WERI-Rb-1 (cell line): ENCODE measurements around the gene IFNA2.
A peak's percentile ranks its signal among the peaks of the same experiment; 100 is the strongest.
"Not testable (repeated sequence)": the region's sequence is repeated elsewhere in the genome, so short reads cannot be mapped to it uniquely, and the experiment has no call there.

Experiments
- DNase-seq: peaks from one replicate; pipeline ENCODE4 v3.0.0-alpha.2; 2020
- H3K27ac ChIP-seq: fragments of 250-450 bp; sonication (Bioruptor Pico); 2 replicates; pipeline ENCODE4 v1.5.1; 2020; ENCODE audit warnings: mild to moderate bottlenecking, moderate library complexity
- H3K27me3 ChIP-seq: fragments of 250-450 bp; sonication (Bioruptor Pico); 2 replicates; pipeline ENCODE4 v1.5.1; 2021; ENCODE audit warnings: mild to moderate bottlenecking, low read depth, moderate library complexity; ENCODE audit not compliant: insufficient read depth, severe bottlenecking
- H3K36me3 ChIP-seq: fragments of 250-450 bp; sonication (Bioruptor Pico); 2 replicates; pipeline ENCODE4 v1.5.1; 2020; ENCODE audit warnings: mild to moderate bottlenecking, moderate library complexity
- H3K4me3 ChIP-seq: 2 replicates; pipeline ENCODE4 v1.5.1; 2011; ENCODE audit warnings: low read depth, mild to moderate bottlenecking, control low read depth, low read length
- H3K9me3 ChIP-seq: fragments of 250-450 bp; sonication (Bioruptor Pico); 2 replicates; pipeline ENCODE4 v1.5.1; 2021; ENCODE audit warnings: mild to moderate bottlenecking, moderate library complexity; ENCODE audit not compliant: severe bottlenecking
- TF ChIP-seq, protein P1 (sequence below): IDR thresholded peaks from 2 replicates; pipeline ENCODE4 v1.5.1; 2011; ENCODE audit warnings: low read depth, mild to moderate bottlenecking, control low read depth, inconsistent platforms, low read length

IFNA2 gene

DNA sequence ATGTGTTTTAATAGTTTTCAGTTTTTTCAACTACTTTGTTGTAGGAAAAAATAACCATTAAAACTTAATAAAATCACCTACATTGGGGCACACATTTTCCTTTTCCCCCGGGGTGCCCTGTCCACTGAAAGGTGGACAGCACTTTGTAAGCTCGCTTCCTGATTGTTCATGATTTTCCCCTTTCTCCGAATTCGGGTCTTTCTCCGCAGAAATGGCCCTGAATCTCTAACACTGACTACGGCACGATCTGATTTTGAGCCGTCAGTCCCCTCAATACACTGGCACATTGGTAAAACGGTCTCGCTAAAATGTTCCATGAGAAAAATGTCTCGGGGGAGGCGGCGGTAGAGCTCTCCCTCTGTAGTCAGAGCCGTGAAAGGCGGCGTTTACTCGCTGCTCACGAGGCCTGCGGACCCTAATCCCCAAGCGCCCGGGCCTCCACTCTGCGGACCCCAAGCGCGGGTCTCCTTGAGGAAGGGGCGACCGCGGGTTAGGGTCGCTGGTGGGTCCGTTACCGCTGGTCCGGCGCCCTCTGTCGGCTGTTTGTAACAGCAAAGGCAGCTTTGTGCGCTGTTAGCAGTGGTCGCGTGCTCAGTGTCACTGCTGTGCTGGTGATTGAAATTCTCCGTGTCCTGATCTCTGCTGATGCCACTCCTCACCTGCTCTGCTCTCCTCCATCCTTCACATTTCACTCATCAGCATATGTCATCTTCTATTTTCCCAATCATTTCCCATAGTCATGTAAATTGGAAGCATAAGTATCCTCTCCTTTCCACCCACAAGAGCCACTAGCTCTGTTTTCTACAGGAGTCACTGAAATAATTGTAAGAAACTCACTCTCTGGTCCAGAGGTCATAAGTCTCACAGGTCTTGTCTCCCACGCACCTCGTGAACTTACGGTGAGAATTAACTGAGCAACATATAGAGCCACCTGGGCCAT is 10.8 kb upstream of the IFNA2 start:
- Histone ChIP-seq H3K27ac (no peak overlapping the region), H3K36me3 (no peaks in the 10 kb centered on the region), H3K9me3 (no peaks in the 10 kb centered on the region), H3K27me3 (peaks cover 36% of the 10 kb centered on the region), H3K4me3 (peak overlapping the region; percentile 36)
- peak; percentile 55 for DNase-seq
- TF ChIP-seq, protein P1, sequence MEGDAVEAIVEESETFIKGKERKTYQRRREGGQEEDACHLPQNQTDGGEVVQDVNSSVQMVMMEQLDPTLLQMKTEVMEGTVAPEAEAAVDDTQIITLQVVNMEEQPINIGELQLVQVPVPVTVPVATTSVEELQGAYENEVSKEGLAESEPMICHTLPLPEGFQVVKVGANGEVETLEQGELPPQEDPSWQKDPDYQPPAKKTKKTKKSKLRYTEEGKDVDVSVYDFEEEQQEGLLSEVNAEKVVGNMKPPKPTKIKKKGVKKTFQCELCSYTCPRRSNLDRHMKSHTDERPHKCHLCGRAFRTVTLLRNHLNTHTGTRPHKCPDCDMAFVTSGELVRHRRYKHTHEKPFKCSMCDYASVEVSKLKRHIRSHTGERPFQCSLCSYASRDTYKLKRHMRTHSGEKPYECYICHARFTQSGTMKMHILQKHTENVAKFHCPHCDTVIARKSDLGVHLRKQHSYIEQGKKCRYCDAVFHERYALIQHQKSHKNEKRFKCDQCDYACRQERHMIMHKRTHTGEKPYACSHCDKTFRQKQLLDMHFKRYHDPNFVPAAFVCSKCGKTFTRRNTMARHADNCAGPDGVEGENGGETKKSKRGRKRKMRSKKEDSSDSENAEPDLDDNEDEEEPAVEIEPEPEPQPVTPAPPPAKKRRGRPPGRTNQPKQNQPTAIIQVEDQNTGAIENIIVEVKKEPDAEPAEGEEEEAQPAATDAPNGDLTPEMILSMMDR = peak; percentile 96

DNA sequence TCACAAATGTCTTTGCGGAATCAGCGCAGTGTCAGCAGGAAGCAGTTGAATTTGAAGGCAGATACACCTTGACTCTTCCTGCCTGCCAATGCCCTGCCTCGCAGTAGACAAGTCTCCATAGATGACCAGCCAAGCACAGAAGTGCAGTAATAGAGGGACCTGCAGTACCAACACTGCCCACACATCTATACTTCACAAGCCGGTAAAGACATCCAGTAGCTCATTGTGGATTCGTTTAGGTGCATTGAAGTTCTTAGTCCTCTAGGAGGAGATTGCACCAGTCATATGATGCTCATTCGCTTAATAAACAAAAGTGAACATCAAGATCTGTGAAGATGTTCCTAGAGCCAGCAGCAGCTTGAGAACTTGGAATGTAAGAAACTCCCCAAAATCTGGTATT is 7.1 kb upstream of the IFNA2 start:
- H3K27ac ChIP-seq = no peak overlapping the region
- peak; percentile 18 for DNase-seq
- no peaks in the 10 kb centered on the region for H3K36me3 ChIP-seq
- TF ChIP-seq, protein P1 = peak; percentile 24; the same call in 1 of the 2 replicates
- no peak overlapping the region for H3K4me3 ChIP-seq
- H3K27me3 ChIP-seq = peaks cover 15% of the 10 kb centered on the region
- no peaks in the 10 kb centered on the region for H3K9me3 ChIP-seq

DNA sequence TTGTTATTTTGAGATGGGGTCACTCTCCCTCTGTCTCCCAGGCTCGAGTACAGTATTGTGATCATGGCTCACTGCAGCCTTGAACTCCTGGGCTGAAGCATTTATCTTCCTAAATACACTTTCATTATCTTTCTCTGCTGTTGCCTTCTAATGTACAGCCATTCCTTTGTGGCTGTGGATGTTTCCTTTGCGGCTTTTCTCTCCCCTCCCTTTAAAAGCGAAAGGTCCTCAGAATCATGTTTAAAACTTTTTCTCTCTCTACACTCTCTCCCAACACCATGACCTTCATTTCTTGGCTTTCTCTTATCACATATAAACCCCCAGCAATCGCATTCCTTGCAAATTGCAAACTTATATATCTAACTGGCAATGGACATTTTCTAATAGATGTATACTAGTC is 1.6 kb downstream of the IFNA2 start:
- no peaks in the 10 kb centered on the region for H3K9me3 ChIP-seq
- no peak for DNase-seq
- peaks cover 16% of the 10 kb centered on the region for H3K27me3 ChIP-seq
- H3K36me3 ChIP-seq = no peaks in the 10 kb centered on the region
- TF ChIP-seq, protein P1 = no peak
- H3K27ac ChIP-seq = no peak overlapping the region
- H3K4me3 ChIP-seq = no peak overlapping the region

DNA sequence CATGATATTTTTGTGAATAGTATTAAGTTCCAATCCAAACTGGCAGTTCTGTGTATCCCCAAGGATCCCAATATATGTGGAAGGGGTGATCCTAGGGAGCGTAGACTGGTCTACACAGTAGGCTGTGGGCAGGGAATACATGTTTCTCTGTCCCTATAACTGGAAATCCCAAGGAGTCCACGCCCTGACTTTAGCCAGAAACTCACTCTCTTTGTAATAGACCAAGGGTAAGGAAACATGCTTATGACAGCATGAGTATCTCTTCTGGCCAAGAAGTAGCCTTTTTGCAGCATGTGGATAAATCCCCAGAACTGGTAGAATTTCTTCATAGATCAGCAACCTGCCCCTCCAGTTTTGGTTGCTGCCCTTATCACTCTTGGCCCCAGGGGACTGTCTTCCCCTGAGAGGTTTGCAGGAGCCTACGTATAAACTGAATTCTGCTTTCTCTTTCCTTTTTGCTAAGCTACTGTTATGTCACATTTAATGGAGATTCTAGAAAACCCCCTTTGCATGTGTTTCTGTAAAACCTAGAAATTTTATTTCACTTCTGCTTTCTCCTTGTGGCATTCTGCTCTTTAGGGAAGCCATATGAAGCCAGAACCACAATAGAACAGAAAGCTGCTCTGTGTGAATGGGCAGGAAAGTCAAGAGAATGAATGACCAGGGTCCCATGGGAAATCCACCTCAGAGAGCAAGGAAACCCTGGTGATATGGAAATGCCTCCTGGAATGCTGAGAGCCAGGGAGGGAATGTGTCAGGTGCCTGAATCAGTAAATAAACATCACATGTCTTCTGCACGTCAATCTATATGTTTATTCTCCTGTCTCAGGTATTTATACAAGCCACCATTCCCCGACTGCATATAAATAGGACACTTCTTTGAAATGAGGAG is 3.5 kb downstream of the IFNA2 start:
- TF ChIP-seq, protein P1 = no peak
- H3K27ac ChIP-seq = no peak overlapping the region
- no peak overlapping the region for H3K4me3 ChIP-seq
- H3K9me3 ChIP-seq = no peaks in the 10 kb centered on the region
- H3K27me3 ChIP-seq = peaks cover 16% of the 10 kb centered on the region
- no peaks in the 10 kb centered on the region for H3K36me3 ChIP-seq
- DNase-seq = no peak

DNA sequence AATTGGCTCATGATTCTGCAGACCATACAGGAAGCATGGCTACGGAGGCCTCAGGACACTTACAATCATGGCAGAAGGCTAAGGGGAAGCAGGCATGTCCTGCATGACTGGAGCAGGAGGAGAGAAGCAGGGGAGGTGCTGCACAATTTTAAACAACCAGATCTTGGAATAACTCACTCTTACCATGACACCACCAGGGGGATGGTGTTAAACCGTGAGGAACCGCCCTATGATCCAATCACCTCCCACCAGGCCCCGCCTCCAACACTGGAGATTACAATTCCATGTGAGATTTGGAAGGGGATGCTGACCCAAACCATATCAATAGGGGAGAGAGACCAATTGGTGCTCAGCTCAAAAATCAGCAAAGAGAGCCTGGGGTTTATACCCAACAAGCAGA is 13.7 kb downstream of the IFNA2 start:
- H3K27ac ChIP-seq, H3K27me3 ChIP-seq: not testable (repeated sequence)

DNA sequence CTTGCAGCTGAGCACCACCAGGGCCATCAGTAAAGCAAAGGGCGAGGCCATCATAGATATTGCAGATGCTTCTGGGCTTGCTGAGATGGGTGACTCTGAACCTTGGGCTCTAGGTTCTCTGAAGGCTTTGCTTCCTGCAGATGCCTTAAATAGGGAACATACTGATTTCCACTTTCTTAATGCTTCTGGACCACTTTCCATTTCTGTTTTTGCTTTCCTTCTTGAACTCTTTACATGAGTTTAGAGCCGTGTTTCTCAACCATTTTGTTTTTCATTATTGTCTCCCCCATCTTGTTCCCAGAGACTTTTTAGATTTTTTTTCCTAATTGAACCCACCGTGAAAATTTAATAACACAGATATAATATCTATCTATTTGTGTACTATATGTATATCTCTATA is 17.2 kb downstream of the IFNA2 start, which contains the start of gene IFNA13:
TSS of gene IFNA13 (minus strand) at position 101 of the 400 bp plus-strand sequence. CDS start at position 54, 47 bp downstream.
- H3K27ac ChIP-seq = no peak within 1 kb of the TSS
- no peak within 1 kb of the TSS for H3K4me3 ChIP-seq
- H3K36me3 ChIP-seq = no peaks in the 10 kb centered on the region
- TF ChIP-seq, protein P1 = no peak
- peaks cover 13% of the 10 kb centered on the region for H3K27me3 ChIP-seq
- no peaks in the 10 kb centered on the region for H3K9me3 ChIP-seq
- DNase-seq = no peak

More for the DNA sequence above, 13.7 kb downstream of the IFNA2 start:
- H3K9me3 ChIP-seq, H3K36me3 ChIP-seq, H3K4me3 ChIP-seq, DNase-seq: not testable (repeated sequence)

DNA sequence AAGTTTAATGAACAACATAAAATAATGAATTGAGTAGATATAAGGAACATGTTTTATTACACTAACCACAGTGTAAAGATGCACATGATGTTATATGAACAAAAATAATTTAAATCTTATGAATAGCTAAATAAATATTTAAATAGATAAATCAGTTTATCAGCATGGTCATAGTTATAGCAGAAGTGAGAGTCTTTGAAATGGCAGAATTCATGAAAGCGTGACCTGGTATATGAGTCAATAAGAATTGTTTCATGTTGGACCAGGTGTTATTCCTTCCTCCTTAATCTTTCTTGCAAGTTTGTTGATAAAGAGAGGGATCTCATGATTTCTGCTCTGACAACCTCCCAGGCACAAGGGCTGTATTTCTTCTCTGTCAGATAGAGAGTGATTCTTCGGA is 18.0 kb downstream of the IFNA2 start:
- H3K9me3 ChIP-seq, H3K4me3 ChIP-seq, DNase-seq, H3K36me3 ChIP-seq, H3K27ac ChIP-seq: not testable (repeated sequence)
- peaks cover 18% of the 10 kb centered on the region for H3K27me3 ChIP-seq
